HL-60/S4 treated with retinoic acid at 250 ng/mL for 4 days and 3 days (cell line): ENCODE data around the gene TGM2.

Experiments used
- in situ Hi-C: fragments of 300-500 bp; cut with MboI; formaldehyde crosslinking; loops from 2 replicates; pipeline ENCODE4 v1.7.0; 2022; ENCODE audit warnings: low sequenced_read_pairs

TGM2 gene

DNA sequence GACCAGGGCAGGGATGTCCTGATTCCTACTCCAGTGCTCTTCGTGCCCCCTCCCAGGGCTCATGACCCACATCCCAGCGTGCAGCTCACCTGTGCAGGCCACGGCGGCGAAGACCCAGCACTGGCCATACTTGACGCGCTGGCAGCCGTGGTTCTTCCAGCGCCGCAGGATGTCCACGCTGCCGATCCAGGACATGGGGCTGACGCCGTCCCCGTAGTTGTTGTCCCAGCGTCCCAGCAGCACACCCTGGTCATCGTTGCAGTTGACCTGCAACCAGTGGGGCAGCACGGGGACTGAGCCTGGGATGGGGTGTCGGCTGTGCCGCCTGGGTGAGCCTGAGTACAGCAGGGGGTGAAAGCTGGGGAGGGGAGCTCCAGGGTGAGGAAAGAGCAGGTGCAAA is 18.4 kb downstream of the TGM2 start:
- in situ Hi-C loops = no loop called here

DNA sequence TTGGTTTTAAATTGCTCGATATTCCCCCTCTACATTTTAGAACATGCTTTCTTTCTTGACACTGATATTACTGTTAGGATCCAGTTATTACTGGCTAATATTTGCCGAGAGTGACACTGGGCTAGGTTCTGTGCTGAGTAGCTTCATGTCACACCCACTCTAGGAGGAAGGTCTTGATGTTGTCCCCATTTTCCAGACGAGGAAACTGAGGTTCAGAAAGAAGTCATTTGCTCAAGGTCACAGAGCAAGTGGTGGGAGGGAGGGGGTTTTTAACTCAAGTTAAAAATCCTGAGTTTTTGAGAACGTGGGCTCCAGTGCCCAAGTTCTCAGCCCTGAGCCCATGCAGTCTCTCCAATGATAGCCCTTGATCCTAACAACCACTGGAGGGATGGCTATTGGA is 18.9 kb downstream of the TGM2 start:
- in situ Hi-C loops = no loop called here

DNA sequence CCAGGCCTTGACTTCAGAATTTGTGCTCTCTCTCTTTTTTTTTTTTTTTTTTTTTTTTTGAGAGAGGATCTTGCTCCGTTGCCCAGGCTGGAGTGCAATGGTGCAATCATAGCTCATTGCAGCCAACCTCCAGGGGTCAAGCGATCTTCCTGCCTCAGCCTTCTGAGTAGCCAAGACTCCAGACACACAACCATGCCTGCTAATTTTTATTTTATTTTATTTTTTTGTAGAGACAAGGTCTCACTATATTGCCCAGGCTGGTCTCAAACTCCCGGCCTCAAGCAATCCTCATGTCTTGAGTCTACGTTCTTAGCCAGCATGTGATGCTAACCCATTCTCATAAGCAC is 19.4 kb downstream of the TGM2 start:
- in situ Hi-C loops = no loop called here

GRCh38 chr20:38144974-38145728 is 19.9 kb downstream of the TGM2 start:
- in situ Hi-C loops = no loop called here

- in situ Hi-C loops = no loop called here
These were observed 20.5 kb downstream of the TGM2 start for GRCh38 chr20:38144598-38144973.

DNA sequence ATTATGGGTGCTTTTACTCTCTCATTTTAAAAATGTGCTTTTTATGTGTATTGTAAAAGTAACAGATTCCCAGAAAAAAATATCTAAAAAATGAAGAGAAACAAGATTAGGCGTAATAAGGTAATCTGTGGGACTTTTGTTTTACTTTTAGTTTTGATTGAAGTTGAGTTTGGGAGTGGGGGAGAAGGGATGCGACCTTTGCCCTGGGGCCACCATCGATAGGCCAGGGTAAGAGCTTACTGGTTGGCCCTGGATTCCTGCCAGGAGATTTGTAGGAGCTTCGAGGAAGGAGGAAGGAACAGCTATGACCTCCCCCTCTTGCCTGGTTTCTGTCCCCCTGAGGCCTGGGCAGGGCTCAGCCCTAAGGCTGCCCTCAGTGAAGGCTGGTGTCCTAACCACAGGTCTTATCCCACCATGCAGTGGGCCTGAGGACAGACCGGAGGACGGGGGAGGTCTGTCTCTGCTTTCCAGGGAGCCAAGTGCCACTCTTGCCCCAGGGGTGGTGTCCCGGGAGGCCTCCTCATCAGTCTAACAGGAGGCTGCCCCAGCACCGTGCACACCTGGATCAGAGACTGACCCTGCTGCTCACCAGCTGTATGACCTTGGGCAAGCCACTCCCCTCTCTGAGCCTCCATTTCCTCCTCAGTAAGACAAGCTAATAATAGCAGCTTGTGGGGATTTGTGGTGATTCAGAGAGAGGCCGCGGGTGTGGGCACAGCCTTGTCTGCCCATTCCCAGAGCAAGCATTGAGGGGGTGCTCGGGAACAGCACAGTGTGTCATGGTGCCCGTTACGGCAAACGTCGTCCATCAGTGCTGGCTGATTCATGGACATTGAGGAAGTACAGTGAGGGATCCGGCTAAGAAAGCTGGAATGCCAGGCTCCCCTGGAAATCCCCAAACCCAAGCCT is 21.2 kb downstream of the TGM2 start:
- in situ Hi-C loops = no loop called here

- in situ Hi-C loops = no loop called here
These were observed 21.8 kb downstream of the TGM2 start for GRCh38 chr20:38143238-38143645.

GRCh38 chr20:38141889-38142494 is 23.1 kb downstream of the TGM2 start:
- in situ Hi-C loops = no loop called here

DNA sequence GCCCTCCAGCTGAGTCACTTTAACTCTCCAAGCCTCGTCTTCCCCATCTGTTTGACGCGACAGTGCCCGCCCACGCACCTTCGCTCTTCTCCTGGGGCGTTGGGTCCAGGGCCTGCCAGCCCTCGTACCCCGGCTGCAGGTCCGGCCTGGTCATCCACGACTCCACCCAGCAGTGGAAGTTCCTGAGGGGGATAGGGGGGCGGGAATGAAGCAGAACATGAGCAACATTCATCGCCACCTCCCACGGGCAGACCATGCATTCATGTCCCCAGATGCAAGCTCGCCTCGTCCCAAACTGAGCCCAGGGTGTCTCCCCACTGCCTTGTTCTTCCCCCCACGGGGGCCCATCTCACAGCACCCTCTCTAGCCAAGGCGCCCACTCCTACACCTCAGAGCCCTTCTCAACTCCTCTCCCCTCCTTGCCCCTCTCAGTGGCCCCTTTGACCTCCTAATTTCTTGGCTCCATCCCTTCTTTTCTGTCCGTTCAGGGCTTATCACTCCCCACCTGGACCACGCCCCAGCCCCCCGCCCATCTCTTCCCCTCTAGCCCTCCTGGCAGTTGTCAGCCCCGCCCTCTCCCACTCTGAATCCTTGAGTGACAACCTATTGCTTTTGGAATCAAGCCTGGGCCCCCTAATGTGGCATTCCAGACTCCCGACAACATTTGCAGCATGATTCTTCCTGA is 23.7 kb downstream of the TGM2 start:
- in situ Hi-C loops = no loop called here

GRCh38 chr20:38139977-38140753 is 24.9 kb downstream of the TGM2 start:
- in situ Hi-C loops = no loop called here

DNA sequence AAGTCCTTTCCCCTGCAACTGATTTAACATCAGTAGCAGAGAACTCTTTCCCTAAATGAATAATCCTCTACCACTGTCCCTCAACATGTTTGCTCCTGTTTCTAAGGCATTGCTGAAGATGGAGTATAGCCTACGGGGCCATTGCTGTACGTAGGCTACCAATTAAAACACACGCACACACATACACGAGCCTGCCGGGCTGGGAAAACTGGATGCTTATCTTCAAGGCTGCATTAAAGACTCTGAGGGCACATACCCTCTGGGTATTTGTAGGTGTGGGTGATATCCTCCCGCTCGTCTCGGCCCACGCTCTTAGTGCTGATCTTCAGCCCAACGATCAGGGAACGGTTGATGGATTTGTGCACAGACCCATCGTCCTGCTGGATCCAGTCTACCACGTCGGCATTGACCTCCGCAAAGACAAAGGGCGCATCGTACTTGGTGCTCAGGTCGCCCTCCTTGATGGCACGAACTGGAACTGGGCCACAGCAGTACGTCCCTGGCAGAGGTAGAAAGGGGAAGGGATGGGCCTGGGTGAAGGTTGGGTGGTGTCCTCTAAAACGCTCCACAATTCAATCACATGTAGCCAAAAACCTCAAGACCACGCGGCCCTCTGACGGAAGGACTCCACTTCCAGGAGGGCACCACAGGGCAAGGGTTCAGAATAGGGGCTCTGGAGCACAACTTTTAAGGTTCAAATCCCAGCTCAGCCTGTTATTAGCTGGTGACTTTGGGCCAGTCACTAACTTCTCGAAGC is 25.7 kb downstream of the TGM2 start:
- in situ Hi-C loops = no loop called here

GRCh38 chr20:38138086-38138778 is 26.8 kb downstream of the TGM2 start:
- in situ Hi-C loops = no loop called here

GRCh38 chr20:38137441-38138037 is 27.5 kb downstream of the TGM2 start:
- in situ Hi-C loops = no loop called here

DNA sequence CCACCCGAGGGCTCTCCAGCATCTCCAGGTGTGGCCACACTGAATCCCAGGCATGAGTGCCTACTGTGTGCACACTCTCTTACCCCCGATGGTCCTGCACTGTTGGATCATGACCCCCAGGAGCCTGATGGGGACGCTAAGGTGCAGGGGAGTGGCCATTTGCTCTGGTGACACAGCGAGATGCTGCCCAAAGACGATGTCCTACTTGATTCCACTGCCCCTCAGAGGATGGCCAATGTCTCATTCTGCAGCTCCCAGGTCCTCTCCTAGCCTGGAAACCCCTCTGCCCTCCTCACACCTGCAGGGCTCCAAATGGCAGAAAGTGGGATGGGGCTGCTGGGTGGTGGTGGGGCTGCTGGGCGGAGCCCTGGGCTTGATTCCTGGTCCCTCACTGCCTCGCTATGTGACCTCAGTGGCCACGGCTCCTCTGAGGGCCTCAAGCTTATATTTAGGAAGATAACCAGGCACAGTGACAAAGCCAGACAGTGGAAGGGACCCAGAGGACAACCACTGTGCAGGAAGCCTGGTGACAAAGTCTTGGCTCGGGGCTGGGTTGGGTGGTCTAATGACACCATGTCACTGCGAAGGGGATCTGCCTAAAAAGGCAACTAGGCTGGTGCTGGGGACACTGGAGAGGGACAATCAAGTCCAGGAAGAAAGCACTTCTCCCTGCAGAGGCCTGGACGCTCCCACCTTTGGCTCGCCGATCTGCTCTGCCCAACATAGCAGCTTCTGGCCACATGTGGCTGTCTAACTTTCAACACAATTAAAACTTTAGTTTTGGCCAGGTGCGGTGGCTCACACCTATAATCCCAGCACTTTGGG is 28.4 kb downstream of the TGM2 start:
- in situ Hi-C loops = no loop called here

DNA sequence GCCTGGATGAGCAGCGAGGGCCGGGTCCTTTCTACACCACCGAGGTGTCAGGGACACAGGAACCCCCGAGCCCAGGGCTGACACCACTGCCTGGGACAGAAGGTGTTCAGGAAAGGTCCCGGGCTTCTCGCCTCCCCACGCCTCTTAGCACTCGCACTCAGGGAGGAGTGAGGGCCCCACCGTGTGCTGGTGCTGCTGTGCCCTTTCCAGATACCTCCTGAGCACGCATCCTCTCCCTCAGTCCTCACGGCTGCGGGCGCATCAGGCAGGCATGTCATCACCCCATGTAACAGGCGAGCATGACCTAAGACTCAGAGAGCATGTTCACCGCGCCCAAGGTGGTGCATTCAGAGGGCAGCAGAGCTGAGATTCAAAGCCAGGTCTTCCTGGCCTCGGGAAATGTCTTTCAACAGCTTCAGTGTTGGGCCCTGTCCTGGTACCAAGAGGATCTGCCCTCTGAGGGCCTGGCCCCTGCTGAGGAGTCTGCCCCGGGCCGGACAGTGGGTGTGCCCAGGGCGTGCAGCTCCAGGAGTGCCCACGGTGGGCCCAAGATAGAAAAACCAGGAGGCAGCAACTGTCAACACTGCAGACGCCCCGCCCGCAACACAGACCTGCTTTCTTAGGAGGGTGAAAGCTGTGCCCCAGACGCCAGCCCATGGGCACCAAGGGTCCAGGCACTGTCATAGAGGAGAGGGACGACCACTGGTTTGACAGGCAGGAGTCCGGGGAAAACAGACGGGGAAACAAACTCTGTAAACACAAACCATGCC is 29.2 kb downstream of the TGM2 start:
- in situ Hi-C loops = no loop called here

GRCh38 chr20:38135271-38135650 is 29.8 kb downstream of the TGM2 start:
- in situ Hi-C loops = no loop called here
